Ovary (tissue), 9 donors: ENCODE measurements around the gene NME9. TPM values are rescaled to one million over a fixed set of nuclear protein-coding genes. Genes with fewer than 3 reads are reported as not detected.

ENCODE experiments used
- DNase-seq, 5 donors: peaks; one replicate each; pipeline ENCODE4 v3.0.0-alpha.2; 2019 to 2020
- H3K27ac ChIP-seq, 2 donors: fragments of 200-600 bp; one replicate each; pipeline versions ENCODE4 v1.5.1 to v1.8.0; 2019 to 2022
- H3K27me3 ChIP-seq: fragments of 200-600 bp; one replicate; pipeline ENCODE4 v1.8.0; 2022
- H3K36me3 ChIP-seq: fragments of 200-600 bp; sonication (generic); one replicate; pipeline ENCODE4 v1.5.1; 2019
- H3K4me1 ChIP-seq: one replicate; pipeline ENCODE4 v1.8.1; 2013; ENCODE audit warnings: mild to moderate bottlenecking, moderate library complexity; ENCODE audit not compliant: insufficient read depth
- H3K4me3 ChIP-seq: fragments of 200-600 bp; sonication (generic); one replicate; pipeline ENCODE4 v1.5.1; 2017
- H3K9me3 ChIP-seq, 2 donors: fragments of 200-600 bp in 1 of 2; sonication (generic) in 1 of 2; one replicate each; pipeline versions ENCODE4 v1.5.1 to v1.8.1; 2013 to 2019; ENCODE audit warnings: mild to moderate bottlenecking in 1 of 2, moderate library complexity in 1 of 2
- EP300 ChIP-seq: sonication (generic); formaldehyde crosslinking; IDR thresholded peaks from one replicate; pipeline ENCODE4 v1.6.1; 2017; ENCODE audit warnings: antibody characterized with exemption
- POLR2A ChIP-seq: fragments of 450-650 bp; IDR thresholded peaks from one replicate; pipeline ENCODE4 v1.6.1; 2017; ENCODE audit warnings: antibody characterized with exemption, mild to moderate bottlenecking, moderate library complexity
- WGBS, 3 donors: extraction: QIAGEN DNeasy Blood & Tissue Kit in 1 of 3; methylation state at CpG; one replicate each; pipeline versions ENCODE4 v1.1.5 to v1.1.7; 2013 to 2017; 5-methylcytosine and 5-hydroxymethylcytosine counted together
- intact Hi-C, 4 donors: fragments of 100-400 bp; cut with DNase I; formaldehyde crosslinking; loops; one replicate each; pipeline versions ENCODE4 v1.11.0 to v1.15.1; 2022 to 2023
- polyA plus RNA-seq, 2 donors: library from polyadenylated mRNA; stranded (reverse); fragments of 200-250 nt in 1 of 2; fragments of 350-450 nt in 1 of 2; fragmentation: Illumina TruSeq in 1 of 2; extraction: RNeasy Lipid Tissue Mini Kit (QIAGEN cat#74804) in 1 of 2; gene quantifications; one replicate each; pipeline ENCODE4 v1.2.3, GENCODE V29; 2013 to 2014
- total RNA-seq, 7 donors: library from RNA; depleted of rRNA in 2 of 7; stranded (reverse); fragments of >200 nt in 2 of 7; fragmentation: NEBNext Ultra II Directional in 3 of 7; extraction: Animal tissue kit (Norgen Biotek cat#: 25700) in 3 of 7; gene quantifications; one replicate each; pipeline versions ENCODE4 v1.1.0 to v1.2.4, GENCODE V29; 2016 to 2023
- TF ChIP-seq, protein P1 (sequence below), 3 donors: fragments of 450-650 bp in 2 of 3; fragments of 200-600 bp in 1 of 3; IDR thresholded peaks; one replicate each; pipeline versions ENCODE4 v1.5.1 to v1.8.0; 2016 to 2022; ENCODE audit warnings: antibody characterized with exemption in 3 of 3, mild to moderate bottlenecking in 1 of 3
- donor health status: DM: no; HTN: no; CAD: no; lungs with moderate emphysema.
- donor health status: DM: no; HTN: no; CAD: no.
- donor health status: Bipolar disorder and iron deficiency.
- donor health status: DM: yes; HTN: yes; CAD: no.
- donor health status: DM: no; HTN: no; CAD: no.
- donor health status: DM: yes; HTN: yes; CAD: no.

Gene NME9
- total and polyA plus RNA-seq, 9 donors, result 0.23 to 9.8 (median 0.82) TPM

DNA sequence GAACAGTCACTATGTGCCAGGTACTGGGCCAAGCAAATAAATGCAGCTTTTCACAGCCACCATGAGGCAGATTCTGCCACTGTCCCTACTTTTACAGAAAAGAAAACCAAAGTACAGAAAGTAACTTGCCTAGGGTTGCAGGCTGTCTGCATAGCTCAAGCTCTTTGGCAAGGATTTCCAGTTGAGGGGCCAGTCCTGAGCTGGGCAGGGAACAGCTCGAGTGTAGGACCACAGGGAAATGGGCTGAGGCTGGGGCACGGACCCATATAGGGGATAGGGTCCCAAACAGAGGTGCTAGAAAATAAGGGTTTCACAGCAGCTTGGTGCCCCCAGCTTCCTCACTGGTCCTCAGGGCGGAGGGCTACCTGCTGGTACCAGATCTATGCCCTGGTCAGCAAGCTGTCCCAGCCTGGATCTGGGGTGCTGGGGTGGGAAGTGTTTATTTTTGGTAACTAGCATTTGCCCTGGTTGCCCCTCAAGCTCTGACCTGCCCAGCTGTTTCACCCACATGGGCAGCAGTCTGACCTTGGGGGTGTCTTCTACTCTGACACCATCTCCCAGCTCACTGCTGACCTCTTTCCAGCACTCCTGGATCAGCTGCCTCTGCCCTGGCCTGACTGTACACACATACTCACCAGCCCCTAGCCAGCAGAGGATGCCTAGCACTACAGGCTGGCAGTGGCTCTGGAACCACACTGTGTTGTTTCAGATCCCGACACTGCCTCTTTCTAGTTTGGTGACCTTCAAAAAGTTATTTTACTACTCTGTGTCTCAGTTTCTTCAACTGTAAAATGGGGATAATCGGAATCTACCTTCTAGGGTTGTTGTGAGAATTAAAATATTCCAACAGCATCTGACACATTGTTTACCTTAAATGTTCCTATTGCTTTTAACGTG lies 35.0 kb upstream of the NME9 start:
- Histone ChIP-seq H3K4me3 (no peak overlapping the region), H3K27ac (no peak overlapping the region), H3K4me1 (peaks cover 31% of the 10 kb centered on the region), H3K27me3 (no peaks in the 10 kb centered on the region), H3K36me3 (no peaks in the 10 kb centered on the region), H3K9me3 (no peaks in the 10 kb centered on the region)
- DNase-seq, result no peak
- intact Hi-C loops, result no loop called here
- 84 to 89% (median 85%) methylated on average over 6 of the region's 6 CpGs for WGBS, 3 donors
- TF ChIP-seq POLR2A (no peak), EP300 (no peak)
- TF ChIP-seq, protein P1, sequence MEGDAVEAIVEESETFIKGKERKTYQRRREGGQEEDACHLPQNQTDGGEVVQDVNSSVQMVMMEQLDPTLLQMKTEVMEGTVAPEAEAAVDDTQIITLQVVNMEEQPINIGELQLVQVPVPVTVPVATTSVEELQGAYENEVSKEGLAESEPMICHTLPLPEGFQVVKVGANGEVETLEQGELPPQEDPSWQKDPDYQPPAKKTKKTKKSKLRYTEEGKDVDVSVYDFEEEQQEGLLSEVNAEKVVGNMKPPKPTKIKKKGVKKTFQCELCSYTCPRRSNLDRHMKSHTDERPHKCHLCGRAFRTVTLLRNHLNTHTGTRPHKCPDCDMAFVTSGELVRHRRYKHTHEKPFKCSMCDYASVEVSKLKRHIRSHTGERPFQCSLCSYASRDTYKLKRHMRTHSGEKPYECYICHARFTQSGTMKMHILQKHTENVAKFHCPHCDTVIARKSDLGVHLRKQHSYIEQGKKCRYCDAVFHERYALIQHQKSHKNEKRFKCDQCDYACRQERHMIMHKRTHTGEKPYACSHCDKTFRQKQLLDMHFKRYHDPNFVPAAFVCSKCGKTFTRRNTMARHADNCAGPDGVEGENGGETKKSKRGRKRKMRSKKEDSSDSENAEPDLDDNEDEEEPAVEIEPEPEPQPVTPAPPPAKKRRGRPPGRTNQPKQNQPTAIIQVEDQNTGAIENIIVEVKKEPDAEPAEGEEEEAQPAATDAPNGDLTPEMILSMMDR (IDR thresholded peaks at IDR 0.05), result no peak

GRCh38 chr3:138363322-138363721 lies 33.7 kb upstream of the NME9 start:
- no peak overlapping the region for H3K27ac ChIP-seq
- no peaks in the 10 kb centered on the region for H3K27me3 ChIP-seq
- no peak for DNase-seq
- H3K4me1 ChIP-seq, result peaks cover 31% of the 10 kb centered on the region
- no peaks in the 10 kb centered on the region for H3K9me3 ChIP-seq
- WGBS, 3 donors, result 95 to 96% (median 96%) methylated on average over 4 of the region's 4 CpGs
- intact Hi-C loops, result no loop called here
- TF ChIP-seq, protein P1 (IDR thresholded peaks at IDR 0.05), result no peak
- TF ChIP-seq EP300 (no peak), POLR2A (no peak)
- H3K4me3 ChIP-seq, result no peak overlapping the region
- H3K36me3 ChIP-seq, result no peaks in the 10 kb centered on the region

GRCh38 chr3:138362538-138362937 lies 32.9 kb upstream of the NME9 start:
- no peak for DNase-seq
- Histone ChIP-seq H3K36me3 (no peaks in the 10 kb centered on the region), H3K9me3 (no peaks in the 10 kb centered on the region), H3K4me1 (peaks cover 28% of the 10 kb centered on the region), H3K27ac (no peak overlapping the region), H3K4me3 (no peak overlapping the region), H3K27me3 (no peaks in the 10 kb centered on the region)
- 92 to 95% (median 93%) methylated on average over 7 of the region's 7 CpGs for WGBS, 3 donors
- TF ChIP-seq, protein P1 (IDR thresholded peaks at IDR 0.05), result no peak
- TF ChIP-seq EP300, result no peak
- TF ChIP-seq POLR2A, result no peak
- intact Hi-C loops, result no loop called here

GRCh38 chr3:138361561-138361971 lies 31.9 kb upstream of the NME9 start:
- Histone ChIP-seq H3K27ac (no peak overlapping the region), H3K9me3 (no peaks in the 10 kb centered on the region), H3K4me1 (peaks cover 28% of the 10 kb centered on the region), H3K27me3 (no peaks in the 10 kb centered on the region), H3K4me3 (no peak overlapping the region), H3K36me3 (no peaks in the 10 kb centered on the region)
- TF ChIP-seq EP300 (no peak), POLR2A (no peak)
- TF ChIP-seq, protein P1 (IDR thresholded peaks at IDR 0.05), result no peak
- intact Hi-C loops, result no loop called here
- 79 to 92% (median 84%) methylated on average over 7 of the region's 7 CpGs for WGBS, 3 donors
- DNase-seq, result no peak
